ENCODE measurements around the gene NPC1.

DNA sequence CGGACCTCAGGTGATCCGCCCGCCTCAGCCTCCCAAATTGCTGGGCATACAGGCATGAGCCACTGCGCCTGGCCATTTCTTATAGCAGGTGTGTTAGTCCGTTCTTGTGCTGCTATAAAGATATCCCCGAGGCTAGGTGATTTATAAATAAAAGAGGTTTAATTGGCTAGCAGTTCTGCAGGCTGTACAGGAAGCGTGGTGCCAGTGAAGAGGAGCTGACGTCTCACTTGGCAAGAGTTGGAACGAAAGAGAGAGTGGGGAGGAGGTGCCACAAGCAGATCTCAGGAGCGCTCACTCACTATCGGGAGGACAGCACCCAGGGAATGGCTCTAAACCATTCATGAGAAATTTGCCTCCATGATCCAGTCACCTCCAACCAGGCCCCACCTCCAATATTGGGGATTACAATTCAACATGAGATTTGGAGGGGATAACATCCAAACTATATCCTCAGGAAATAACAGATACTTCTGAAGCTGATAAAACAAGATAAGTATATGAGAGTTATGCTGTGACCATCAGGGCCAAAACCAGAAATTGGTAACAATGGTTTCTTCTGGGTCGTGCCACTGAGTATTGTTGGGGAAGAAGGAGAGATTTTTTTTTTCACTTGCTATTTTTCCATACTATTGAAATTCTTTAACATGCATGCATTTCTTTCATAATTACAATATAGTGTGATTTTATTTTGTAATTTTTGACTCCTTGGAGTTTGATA lies 90.4 kb downstream of the NPC1 start:
- TF ChIP-seq CTCF (conservative IDR thresholded peaks at IDR 0.05 in 1 of 2, IDR thresholded peaks at IDR 0.05 in 1 of 2; ENCODE audit: low read depth in 1 of 2, low read length in 2 of 2): no peak
- no peak for TF ChIP-seq EZH2 (IDR thresholded peaks at IDR 0.05; ENCODE audit: low read length, missing control alignments)

Measured in fibroblast of lung (primary cell).